DOHH2 (cell line): ENCODE measurements around the gene DNAJA3.

Experiments used
- H3F3A ChIP-seq: fragments of 200-600 bp; sonication (generic), shearing (Covaris generic); 2 replicates; pipeline ENCODE4 v1.6.0; 2016; ENCODE audit warnings: antibody characterized with exemption, mild to moderate bottlenecking; ENCODE audit not compliant: control insufficient read depth, insufficient read depth
- H3K27ac ChIP-seq: fragments of 200-600 bp; sonication (generic); 2 replicates; pipeline ENCODE4 v1.5.1; 2014; ENCODE audit warnings: low read depth, mild to moderate bottlenecking, low read length, moderate library complexity
- H3K27me3 ChIP-seq: fragments of 200-600 bp; sonication (generic); 2 replicates; pipeline ENCODE4 v1.6.1; 2014; ENCODE audit warnings: mild to moderate bottlenecking, low read length, mixed read lengths; ENCODE audit not compliant: control insufficient read depth
- H3K36me3 ChIP-seq: fragments of 200-600 bp; sonication (generic); 2 replicates; pipeline ENCODE4 v1.6.1; 2014; ENCODE audit warnings: mild to moderate bottlenecking, low read length, moderate library complexity, mixed read lengths; ENCODE audit not compliant: control insufficient read depth
- H3K4me1 ChIP-seq: fragments of 200-600 bp; sonication (generic); 2 replicates; pipeline ENCODE4 v1.6.1; 2014; ENCODE audit warnings: mild to moderate bottlenecking, low read length, mixed read lengths; ENCODE audit not compliant: control insufficient read depth
- H3K4me2 ChIP-seq: fragments of 200-600 bp; sonication (generic); 2 replicates; pipeline ENCODE4 v1.6.0; 2014; ENCODE audit warnings: mild to moderate bottlenecking, low read length, moderate library complexity
- H3K4me3 ChIP-seq: fragments of 200-600 bp; sonication (generic); 2 replicates; pipeline ENCODE4 v1.5.1; 2014; ENCODE audit warnings: mild to moderate bottlenecking, low read length, mixed read lengths
- H3K79me2 ChIP-seq: fragments of 200-600 bp; sonication (generic); 2 replicates; pipeline ENCODE4 v1.6.1; 2014; ENCODE audit warnings: mild to moderate bottlenecking, low read length, mixed read lengths; ENCODE audit not compliant: control insufficient read depth
- H3K9me2 ChIP-seq: fragments of 200-600 bp; sonication (generic); replicated peaks from 2 replicates; pipeline ENCODE4 v1.6.1; 2014; ENCODE audit warnings: mild to moderate bottlenecking, low read length, mixed read lengths; ENCODE audit not compliant: control insufficient read depth
- H3K9me3 ChIP-seq: fragments of 200-600 bp; sonication (generic); 2 replicates; pipeline ENCODE4 v1.6.1; 2014; ENCODE audit warnings: antibody characterized with exemption, low read length, mixed read lengths; ENCODE audit not compliant: control insufficient read depth, insufficient read depth
- H4K20me1 ChIP-seq: fragments of 200-600 bp; sonication (generic); 2 replicates; pipeline ENCODE4 v1.6.0; 2014; ENCODE audit warnings: low read depth, mild to moderate bottlenecking, antibody characterized with exemption, low read length, moderate library complexity; ENCODE audit not compliant: control insufficient read depth, insufficient read depth
- EZH2phosphoT487 ChIP-seq: fragments of 200-600 bp; sonication (generic); IDR thresholded peaks from 2 replicates; pipeline ENCODE4 v1.6.1; 2017; ENCODE audit warnings: borderline replicate concordance, mild to moderate bottlenecking, antibody characterized with exemption, low read length, moderate library complexity, mixed read lengths
- TF ChIP-seq, protein P1 (sequence below): fragments of 200-600 bp; sonication (generic); IDR thresholded peaks from one replicate; pipeline ENCODE4 v1.5.1; 2014; ENCODE audit warnings: antibody characterized with exemption, mild to moderate bottlenecking, low read depth, low read length; ENCODE audit not compliant: poor library complexity, severe bottlenecking

Gene DNAJA3

DNA sequence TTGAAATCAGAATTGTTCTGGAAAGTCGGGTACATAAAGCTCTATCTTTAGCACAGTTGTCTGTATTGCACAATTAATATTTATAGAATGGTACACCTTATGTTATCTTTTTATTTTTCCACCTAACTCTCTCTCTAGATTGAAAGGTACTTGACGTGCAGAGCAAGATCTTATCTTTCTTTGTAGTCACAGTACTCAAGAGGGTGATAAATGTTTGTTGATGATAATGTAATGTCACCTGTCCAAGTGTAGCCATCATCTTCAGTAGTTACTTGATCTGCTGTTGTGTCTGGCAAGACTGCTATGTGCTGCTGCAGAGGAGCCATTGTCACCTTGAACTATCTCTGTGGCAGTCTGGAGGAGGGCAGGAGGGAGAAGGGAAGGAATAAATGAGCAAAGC, 55.9 kb downstream of the DNAJA3 start:
- no peaks in the 10 kb centered on the region for H3K27me3 ChIP-seq
- TF ChIP-seq, protein P1, sequence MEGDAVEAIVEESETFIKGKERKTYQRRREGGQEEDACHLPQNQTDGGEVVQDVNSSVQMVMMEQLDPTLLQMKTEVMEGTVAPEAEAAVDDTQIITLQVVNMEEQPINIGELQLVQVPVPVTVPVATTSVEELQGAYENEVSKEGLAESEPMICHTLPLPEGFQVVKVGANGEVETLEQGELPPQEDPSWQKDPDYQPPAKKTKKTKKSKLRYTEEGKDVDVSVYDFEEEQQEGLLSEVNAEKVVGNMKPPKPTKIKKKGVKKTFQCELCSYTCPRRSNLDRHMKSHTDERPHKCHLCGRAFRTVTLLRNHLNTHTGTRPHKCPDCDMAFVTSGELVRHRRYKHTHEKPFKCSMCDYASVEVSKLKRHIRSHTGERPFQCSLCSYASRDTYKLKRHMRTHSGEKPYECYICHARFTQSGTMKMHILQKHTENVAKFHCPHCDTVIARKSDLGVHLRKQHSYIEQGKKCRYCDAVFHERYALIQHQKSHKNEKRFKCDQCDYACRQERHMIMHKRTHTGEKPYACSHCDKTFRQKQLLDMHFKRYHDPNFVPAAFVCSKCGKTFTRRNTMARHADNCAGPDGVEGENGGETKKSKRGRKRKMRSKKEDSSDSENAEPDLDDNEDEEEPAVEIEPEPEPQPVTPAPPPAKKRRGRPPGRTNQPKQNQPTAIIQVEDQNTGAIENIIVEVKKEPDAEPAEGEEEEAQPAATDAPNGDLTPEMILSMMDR = no peak
- no peak for TF ChIP-seq EZH2phosphoT487
- H3K4me2 ChIP-seq = no peak overlapping the region
- peaks cover 12% of the 10 kb centered on the region for H3K4me1 ChIP-seq
- no peak overlapping the region for H3K4me3 ChIP-seq
- H3K9me3 ChIP-seq = no peaks in the 10 kb centered on the region
- peaks cover 4% of the 10 kb centered on the region; the same call in 1 of the 2 replicates for H4K20me1 ChIP-seq
- no peaks in the 10 kb centered on the region for H3F3A ChIP-seq
- H3K36me3 ChIP-seq = peaks cover 25% of the 10 kb centered on the region
- no peaks in the 10 kb centered on the region for H3K9me2 ChIP-seq
- H3K79me2 ChIP-seq = peaks cover 70% of the 10 kb centered on the region
- no peak overlapping the region for H3K27ac ChIP-seq

DNA sequence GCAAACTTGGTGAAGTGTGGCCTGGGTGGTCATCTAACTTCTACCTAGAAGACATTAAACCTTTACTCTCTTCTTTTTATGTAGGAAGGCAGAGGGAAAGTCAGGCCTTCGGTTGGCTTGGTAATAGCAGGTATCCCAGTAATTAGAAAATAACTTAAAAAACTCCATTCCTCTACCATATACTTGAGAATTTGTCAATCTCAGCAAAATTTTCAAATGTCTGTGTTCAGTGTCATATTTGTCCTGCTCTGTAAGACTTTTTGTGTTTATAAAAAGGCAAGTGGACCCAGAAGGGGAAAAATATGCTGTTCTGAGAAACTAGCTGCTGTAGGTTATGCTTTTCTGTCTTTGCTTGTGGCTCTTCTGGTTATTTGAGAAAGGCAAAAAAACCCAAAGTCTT, 56.3 kb downstream of the DNAJA3 start:
- Histone ChIP-seq H3K9me3 (no peaks in the 10 kb centered on the region), H3K4me3 (no peak overlapping the region), H3K4me2 (no peak overlapping the region), H4K20me1 (peaks cover 4% of the 10 kb centered on the region; the same call in 1 of the 2 replicates), H3K27me3 (no peaks in the 10 kb centered on the region), H3K4me1 (peaks cover 11% of the 10 kb centered on the region), H3K36me3 (peaks cover 26% of the 10 kb centered on the region), H3K9me2 (no peaks in the 10 kb centered on the region), H3F3A (no peaks in the 10 kb centered on the region), H3K27ac (no peak overlapping the region), H3K79me2 (peaks cover 66% of the 10 kb centered on the region)
- TF ChIP-seq, protein P1 = no peak
- no peak for TF ChIP-seq EZH2phosphoT487

DNA sequence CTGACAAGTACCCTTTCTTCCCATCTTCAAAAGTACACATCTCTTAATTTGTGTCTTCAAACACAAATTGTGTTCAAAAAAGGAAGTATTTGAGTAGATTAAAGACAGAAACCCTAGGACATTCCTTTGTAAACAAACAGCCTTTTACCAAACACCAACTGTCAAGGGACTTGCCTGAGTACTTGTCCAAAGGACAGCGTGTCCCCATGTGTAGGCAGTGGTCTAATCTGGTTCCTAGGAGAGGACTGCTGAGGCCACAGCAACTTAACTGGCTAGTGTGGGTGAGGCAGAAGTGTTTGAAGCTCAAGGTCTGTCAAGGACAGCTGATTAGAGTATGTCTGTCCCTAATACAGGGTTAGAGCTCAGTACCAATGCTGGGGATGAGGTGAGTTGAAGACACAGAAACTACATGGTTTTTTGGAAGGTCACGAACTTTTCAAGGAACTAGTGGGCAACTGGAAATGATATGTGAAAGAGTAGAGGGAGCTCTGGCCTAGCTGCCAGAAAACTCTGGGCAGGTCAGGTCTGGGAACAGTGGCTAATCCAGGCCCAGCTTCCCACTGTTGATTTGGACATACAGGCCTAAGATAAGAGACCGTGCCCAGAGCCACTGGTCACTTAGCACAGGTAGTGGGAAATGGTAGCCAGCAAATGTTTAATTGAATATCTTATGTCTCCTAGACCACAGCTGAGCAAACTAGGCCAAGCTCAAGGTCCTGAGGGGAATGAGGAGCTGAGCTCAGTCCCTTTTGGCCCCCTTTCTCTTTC, 60.6 kb downstream of the DNAJA3 start:
- Histone ChIP-seq H3K4me2 (no peak overlapping the region), H3K4me1 (no peaks in the 10 kb centered on the region), H3K27me3 (no peaks in the 10 kb centered on the region), H3K4me3 (no peak overlapping the region), H3F3A (no peaks in the 10 kb centered on the region), H3K79me2 (peaks cover 50% of the 10 kb centered on the region), H4K20me1 (no peaks in the 10 kb centered on the region; the same call in 1 of the 2 replicates), H3K36me3 (peaks cover 38% of the 10 kb centered on the region), H3K9me3 (no peaks in the 10 kb centered on the region), H3K27ac (no peak overlapping the region), H3K9me2 (no peaks in the 10 kb centered on the region)
- TF ChIP-seq EZH2phosphoT487 = no peak
- TF ChIP-seq, protein P1 = no peak
